Calu3 (cell line): ENCODE data around the gene MST1. TPM values are rescaled to one million over a fixed set of nuclear protein-coding genes. Genes with fewer than 3 reads are reported as not detected.

Source experiments
- BruUV-seq: library from RNA; stranded (reverse); fragments of 400-500 nt; replicated peaks from 2 replicates; lab custom pipeline; 2021; lab: Mats Ljungman, UMichigan
- CTCF ChIA-PET: fragments of 300-600 bp; sonication (Branson Sonifier 250); formaldehyde crosslinking; loops from one replicate; lab custom pipeline; 2022; ENCODE audit warnings: antibody characterized with exemption; lab: Charles Lee
- DNase-seq: peaks from one replicate; pipeline ENCODE4 v3.0.0; 2022
- H3K27ac Mint-ChIP-seq: one replicate; pipeline ENCODE4 v1.8.0; 2022; ENCODE audit warnings: mixed read lengths; ENCODE audit not compliant: unreplicated experiment
- H3K27me3 Mint-ChIP-seq: one replicate; pipeline ENCODE4 v1.8.0; 2022; ENCODE audit warnings: mixed read lengths; ENCODE audit not compliant: unreplicated experiment
- H3K36me3 Mint-ChIP-seq: one replicate; pipeline ENCODE4 v1.8.0; 2022; ENCODE audit warnings: mild to moderate bottlenecking, moderate library complexity, mixed read lengths; ENCODE audit not compliant: insufficient read depth, unreplicated experiment
- H3K4me1 Mint-ChIP-seq: one replicate; pipeline ENCODE4 v1.8.0; 2022; ENCODE audit warnings: mild to moderate bottlenecking, low read depth, mixed read lengths; ENCODE audit not compliant: unreplicated experiment
- H3K4me3 Mint-ChIP-seq: one replicate; pipeline ENCODE4 v1.8.0; 2022; ENCODE audit warnings: mild to moderate bottlenecking, low read depth, moderate library complexity, mixed read lengths; ENCODE audit not compliant: unreplicated experiment
- H3K9me3 Mint-ChIP-seq: one replicate; pipeline ENCODE4 v1.8.0; 2022; ENCODE audit warnings: low read depth, mixed read lengths; ENCODE audit not compliant: unreplicated experiment
- CTCF ChIP-seq: fragments of 200-600 bp; IDR thresholded peaks from one replicate; pipeline ENCODE4 v1.8.0; 2022; ENCODE audit warnings: antibody characterized with exemption; ENCODE audit not compliant: unreplicated experiment
- intact Hi-C: fragments of 100-400 bp; cut with micrococcal nuclease; formaldehyde crosslinking; loops from one replicate; pipeline ENCODE4 v1.10.0; 2022; ENCODE audit not compliant: unreplicated experiment
- total RNA-seq: library from RNA; stranded (reverse); gene quantifications from 2 replicates; pipeline ENCODE4 v1.2.3, GENCODE V29; 2022

Gene MST1
- total RNA-seq, 1 experiment from 2014 or later: 8.0 TPM

GRCh38 chr3:49732597-49732996 lies 43.3 kb upstream of the MST1 start:
- intact Hi-C loops: no loop called here
- H3K9me3 Mint-ChIP-seq: no peaks in the 10 kb centered on the region
- DNase-seq: no peak
- H3K4me3 Mint-ChIP-seq: no peak overlapping the region
- TF ChIP-seq CTCF: no peak
- no TSS peak for BruUV-seq
- H3K27me3 Mint-ChIP-seq: no peaks in the 10 kb centered on the region
- H3K4me1 Mint-ChIP-seq: no peaks in the 10 kb centered on the region
- CTCF ChIA-PET: no interaction called here
- no peak overlapping the region for H3K27ac Mint-ChIP-seq
- peaks cover 18% of the 10 kb centered on the region for H3K36me3 Mint-ChIP-seq

GRCh38 chr3:49729966-49730609 lies 40.8 kb upstream of the MST1 start:
- DNase-seq: no peak
- Mint-ChIP-seq H3K27me3 (no peaks in the 10 kb centered on the region), H3K9me3 (no peaks in the 10 kb centered on the region), H3K27ac (no peak overlapping the region), H3K36me3 (peaks cover 27% of the 10 kb centered on the region), H3K4me3 (no peak overlapping the region), H3K4me1 (no peaks in the 10 kb centered on the region)
- TF ChIP-seq CTCF: no peak
- BruUV-seq: no TSS peak
- CTCF ChIA-PET: no interaction called here
- intact Hi-C loops: no loop called here

GRCh38 chr3:49727924-49728361 lies 38.7 kb upstream of the MST1 start:
- no peak overlapping the region for H3K27ac Mint-ChIP-seq
- peaks cover 42% of the 10 kb centered on the region for H3K36me3 Mint-ChIP-seq
- H3K9me3 Mint-ChIP-seq: no peaks in the 10 kb centered on the region
- H3K27me3 Mint-ChIP-seq: no peaks in the 10 kb centered on the region
- DNase-seq: no peak
- no TSS peak for BruUV-seq
- CTCF ChIA-PET: no interaction called here
- intact Hi-C loops: no loop called here
- peaks cover 8% of the 10 kb centered on the region for H3K4me1 Mint-ChIP-seq
- no peak for TF ChIP-seq CTCF
- H3K4me3 Mint-ChIP-seq: no peak overlapping the region

- DNase-seq: no peak
- H3K27me3 Mint-ChIP-seq: no peaks in the 10 kb centered on the region
- intact Hi-C loops: no loop called here
- no TSS peak for BruUV-seq
- no peak overlapping the region for H3K4me3 Mint-ChIP-seq
- H3K36me3 Mint-ChIP-seq: peaks cover 43% of the 10 kb centered on the region
- no peak overlapping the region for H3K27ac Mint-ChIP-seq
- peaks cover 8% of the 10 kb centered on the region for H3K4me1 Mint-ChIP-seq
- CTCF ChIA-PET: no interaction called here
- H3K9me3 Mint-ChIP-seq: no peaks in the 10 kb centered on the region
- no peak for TF ChIP-seq CTCF
Measured at GRCh38 chr3:49727154-49727923, 38.1 kb upstream of the MST1 start.
